ENCODE measurements around the gene MFN2. TPM values are rescaled to one million over a fixed set of nuclear protein-coding genes. Genes with fewer than 3 reads are reported as not detected.

MFN2 gene
- total RNA-seq, 4 donors from 2014 or later = 176 to 282 (median 217) TPM

DNA sequence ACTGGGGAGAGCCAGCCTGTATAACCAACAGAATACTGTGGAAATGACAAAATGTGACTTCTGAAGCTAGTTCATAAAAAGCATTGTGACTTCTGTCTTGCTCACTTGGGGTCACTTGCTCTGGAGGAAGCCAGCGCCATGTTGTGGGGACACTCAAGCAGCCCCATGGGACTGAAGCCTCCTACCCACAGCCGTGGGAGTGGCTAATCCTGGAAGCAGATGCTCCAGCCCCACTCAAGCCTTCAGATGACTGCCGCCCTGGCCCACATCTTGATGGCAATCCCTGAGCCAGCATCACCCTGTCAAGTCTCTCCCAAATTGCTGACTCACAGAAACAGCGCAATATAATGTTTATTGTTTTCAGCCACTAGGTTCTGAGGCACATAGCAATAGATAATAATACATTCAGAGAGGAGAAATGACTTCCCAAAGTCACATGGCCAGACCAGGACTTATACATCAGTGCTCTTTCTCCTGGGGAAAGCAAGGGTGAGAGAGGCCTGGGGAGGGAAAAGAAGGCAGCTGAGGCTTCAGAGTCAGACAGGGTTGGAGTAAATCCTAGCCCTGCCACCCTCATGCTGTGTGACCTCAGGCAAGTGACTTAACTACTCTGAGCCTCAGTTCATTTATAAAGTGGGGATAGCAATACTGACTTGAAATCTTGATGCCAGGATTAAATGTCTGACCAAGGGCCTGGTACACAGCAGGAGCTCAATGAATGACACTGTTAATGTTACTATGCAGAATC is 77.9 kb downstream of the MFN2 start:
- intact Hi-C loops (cut with DNase I; ENCODE audit: low total_unique reads) = no loop called here
- no peaks in the 10 kb centered on the region for H3K9me3 ChIP-seq
- TF ChIP-seq, protein P1, sequence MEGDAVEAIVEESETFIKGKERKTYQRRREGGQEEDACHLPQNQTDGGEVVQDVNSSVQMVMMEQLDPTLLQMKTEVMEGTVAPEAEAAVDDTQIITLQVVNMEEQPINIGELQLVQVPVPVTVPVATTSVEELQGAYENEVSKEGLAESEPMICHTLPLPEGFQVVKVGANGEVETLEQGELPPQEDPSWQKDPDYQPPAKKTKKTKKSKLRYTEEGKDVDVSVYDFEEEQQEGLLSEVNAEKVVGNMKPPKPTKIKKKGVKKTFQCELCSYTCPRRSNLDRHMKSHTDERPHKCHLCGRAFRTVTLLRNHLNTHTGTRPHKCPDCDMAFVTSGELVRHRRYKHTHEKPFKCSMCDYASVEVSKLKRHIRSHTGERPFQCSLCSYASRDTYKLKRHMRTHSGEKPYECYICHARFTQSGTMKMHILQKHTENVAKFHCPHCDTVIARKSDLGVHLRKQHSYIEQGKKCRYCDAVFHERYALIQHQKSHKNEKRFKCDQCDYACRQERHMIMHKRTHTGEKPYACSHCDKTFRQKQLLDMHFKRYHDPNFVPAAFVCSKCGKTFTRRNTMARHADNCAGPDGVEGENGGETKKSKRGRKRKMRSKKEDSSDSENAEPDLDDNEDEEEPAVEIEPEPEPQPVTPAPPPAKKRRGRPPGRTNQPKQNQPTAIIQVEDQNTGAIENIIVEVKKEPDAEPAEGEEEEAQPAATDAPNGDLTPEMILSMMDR (IDR thresholded peaks at IDR 0.05 in 4 of 5, conservative IDR thresholded peaks at IDR 0.05 in 1 of 5) = no peak
- no peak for TF ChIP-seq POLR2A (IDR thresholded peaks at IDR 0.05)
- H3K27me3 ChIP-seq = peaks cover 4 to 9% (median 5%) of the 10 kb centered on the region in 3 donors
- peaks cover 2 to 6% of the 10 kb centered on the region in 2 donors for H3K4me1 ChIP-seq
- no peak overlapping the region for H3K4me3 ChIP-seq
- no peak overlapping the region for H3K27ac ChIP-seq
- DNase-seq (no peak), ATAC-seq (no peak)
- H3K36me3 ChIP-seq = no peaks in the 10 kb centered on the region
- in situ Hi-C loops (cut with MboI; ENCODE audit: low sequenced_read_pairs in 4 of 4) = no loop called here

DNA sequence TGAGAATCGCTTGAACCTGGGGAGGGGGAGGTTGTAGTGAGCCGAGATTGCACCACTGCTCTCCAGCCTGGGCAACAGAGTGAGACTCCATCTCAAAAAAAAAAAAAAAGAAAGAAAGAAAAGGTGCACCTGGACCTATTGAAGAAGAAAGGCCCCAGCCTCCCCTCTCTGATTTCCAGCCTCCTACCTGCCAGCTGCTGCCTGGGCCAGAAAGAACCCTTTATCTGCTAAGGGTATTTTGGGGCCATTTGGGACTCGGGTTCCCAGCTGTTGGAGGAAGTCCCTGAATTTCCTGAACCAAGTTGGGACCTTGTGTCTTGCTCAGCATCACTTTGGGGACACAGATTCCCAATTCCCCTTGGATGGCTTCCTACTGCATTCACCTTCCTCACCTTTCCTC is 79.0 kb downstream of the MFN2 start:
- in situ Hi-C loops (cut with MboI; ENCODE audit: low sequenced_read_pairs in 4 of 4) = no loop called here
- no peaks in the 10 kb centered on the region for H3K9me3 ChIP-seq
- intact Hi-C loops (cut with DNase I; ENCODE audit: low total_unique reads) = no loop called here
- H3K27ac ChIP-seq = no peak overlapping the region
- DNase-seq = no peak
- no peak for ATAC-seq
- no peak overlapping the region for H3K4me3 ChIP-seq
- peaks cover 15 to 20% (median 16%) of the 10 kb centered on the region in 3 donors for H3K27me3 ChIP-seq
- TF ChIP-seq, protein P1 (IDR thresholded peaks at IDR 0.05 in 4 of 5, conservative IDR thresholded peaks at IDR 0.05 in 1 of 5) = no peak
- TF ChIP-seq POLR2A (IDR thresholded peaks at IDR 0.05) = no peak
- no peaks in the 10 kb centered on the region for H3K36me3 ChIP-seq
- H3K4me1 ChIP-seq = peaks cover 0 to 9% of the 10 kb centered on the region in 2 donors

DNA sequence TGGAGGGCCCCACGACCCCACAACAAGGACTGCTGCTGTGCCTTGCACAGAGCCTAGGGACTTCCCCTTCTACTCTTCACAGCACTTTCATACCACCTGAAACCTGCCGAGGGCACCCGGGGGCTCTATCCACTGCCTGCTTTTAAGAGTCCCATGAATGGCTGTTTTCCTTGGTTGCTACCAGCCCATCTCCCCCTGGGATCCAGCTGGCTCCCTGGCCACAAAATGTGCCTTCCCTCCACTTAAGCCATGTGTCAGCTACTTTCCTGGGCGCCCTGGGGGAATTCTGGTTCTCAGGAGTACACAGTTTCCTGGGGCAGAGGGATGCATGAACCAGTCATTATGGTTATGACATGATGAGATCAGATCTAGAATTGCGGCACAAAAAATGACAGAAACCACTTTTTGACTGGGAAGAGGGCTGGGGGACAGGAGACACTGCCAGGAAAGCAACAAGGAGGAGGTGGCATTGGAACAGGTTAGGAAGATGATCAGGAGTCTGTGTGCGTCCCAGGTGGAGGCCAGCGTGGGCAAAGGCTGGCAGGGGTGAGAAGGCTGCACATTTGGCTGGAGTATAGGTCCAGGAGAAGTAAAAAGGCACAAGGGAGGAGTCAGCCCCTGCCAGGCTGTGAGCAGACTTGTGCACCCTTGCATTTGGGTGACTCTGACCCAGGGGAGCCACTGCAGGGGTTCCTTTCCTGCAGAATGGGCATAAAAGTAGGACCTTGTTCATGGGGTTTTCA is 79.6 kb downstream of the MFN2 start:
- no peaks in the 10 kb centered on the region for H3K9me3 ChIP-seq
- peaks cover 0 to 9% of the 10 kb centered on the region in 2 donors for H3K4me1 ChIP-seq
- intact Hi-C loops (cut with DNase I; ENCODE audit: low total_unique reads) (no loop called here), in situ Hi-C loops (cut with MboI; ENCODE audit: low sequenced_read_pairs in 4 of 4) (no loop called here)
- TF ChIP-seq, protein P1 (IDR thresholded peaks at IDR 0.05 in 4 of 5, conservative IDR thresholded peaks at IDR 0.05 in 1 of 5) = no peak
- no peak for TF ChIP-seq POLR2A (IDR thresholded peaks at IDR 0.05)
- H3K27me3 ChIP-seq = peaks cover 20 to 26% (median 23%) of the 10 kb centered on the region in 3 donors
- ATAC-seq = no peak
- H3K36me3 ChIP-seq = no peaks in the 10 kb centered on the region
- no peak overlapping the region for H3K27ac ChIP-seq
- DNase-seq = no peak
- H3K4me3 ChIP-seq = no peak overlapping the region

GRCh38 chr1:12060500-12060899 is 80.3 kb downstream of the MFN2 start:
- H3K9me3 ChIP-seq = no peaks in the 10 kb centered on the region
- H3K27me3 ChIP-seq = peaks cover 23 to 28% (median 27%) of the 10 kb centered on the region in 3 donors
- no peak for DNase-seq
- intact Hi-C loops (cut with DNase I; ENCODE audit: low total_unique reads) = no loop called here
- H3K36me3 ChIP-seq = no peaks in the 10 kb centered on the region
- H3K4me1 ChIP-seq = peaks cover 0 to 9% of the 10 kb centered on the region in 2 donors
- no peak overlapping the region for H3K4me3 ChIP-seq
- H3K27ac ChIP-seq = no peak overlapping the region
- in situ Hi-C loops (cut with MboI; ENCODE audit: low sequenced_read_pairs in 4 of 4) = no loop called here
- TF ChIP-seq, protein P1 (IDR thresholded peaks at IDR 0.05 in 4 of 5, conservative IDR thresholded peaks at IDR 0.05 in 1 of 5) = no peak
- no peak for TF ChIP-seq POLR2A (IDR thresholded peaks at IDR 0.05)
- no peak for ATAC-seq

Small RNAs within 50 kb of the gene (microRNA-seq; reads per million reads assigned to microRNA genes)
- 0 to 1.2 reads per million in 2 donors for gene MIR6729 (ENCODE audit: borderline replicate concordance in 2 of 2)

Other genes with a start within 250 kb of the MFN2 start
- 100 to 1,000 TPM in 2 of 4 donors, 10 to 100 TPM in 2; 37.8 to 144 (median 103) TPM for gene AGTRAP, start 244.3 kb upstream of the MFN2 start, total RNA-seq
- 1 to 10 TPM in 1 of 4 donors, under 1 TPM in 1, not detected in 2; 1.00 to 1.4 TPM for gene C1orf167, start 218.3 kb upstream of the MFN2 start, total RNA-seq
- gene MTHFR, start 174.5 kb upstream of the MFN2 start, total RNA-seq = 10 to 100 TPM; 10.2 to 24.7 (median 18.1) TPM
- gene CLCN6, start 174.3 kb upstream of the MFN2 start, total RNA-seq = 10 to 100 TPM in 1 of 4 donors, 1 to 10 TPM in 3; 7.1 to 11.9 (median 9.5) TPM
- 1 to 10 TPM in 2 of 4 donors, under 1 TPM in 1, not detected in 1; 0.53 to 4.2 (median 1.9) TPM for gene NPPA, start 132.7 kb upstream of the MFN2 start, total RNA-seq
- gene NPPB, start 121.5 kb upstream of the MFN2 start, total RNA-seq = not detected
- 100 to 1,000 TPM in 1 of 4 donors, 10 to 100 TPM in 3; 71.0 to 126 (median 85.1) TPM for gene KIAA2013, start 54.0 kb upstream of the MFN2 start, total RNA-seq
- gene PLOD1, start 45.7 kb upstream of the MFN2 start, total RNA-seq = 10 to 100 TPM; 23.9 to 66.5 (median 54.8) TPM
- 10 to 100 TPM; 32.4 to 43.1 (median 40.1) TPM for gene MIIP, start 39.1 kb downstream of the MFN2 start, total RNA-seq
- gene TNFRSF8, start 82.9 kb downstream of the MFN2 start, total RNA-seq = 1 to 10 TPM; 1.1 to 2.6 (median 1.4) TPM
- 10 to 100 TPM; 14.0 to 29.5 (median 18.8) TPM for gene TNFRSF1B, start 186.5 kb downstream of the MFN2 start, total RNA-seq
- 10 to 100 TPM; 60.9 to 91.6 (median 71.6) TPM for gene VPS13D, start 249.6 kb downstream of the MFN2 start, total RNA-seq

All from gastrocnemius medialis (tissue), 4 donors.